NT2/D1 (cell line): ENCODE measurements around the gene ASXL1.

ENCODE experiments used
- SUZ12 ChIP-seq: IDR thresholded peaks from 2 replicates; pipeline ENCODE4 v1.6.1; 2011; ENCODE audit not compliant: insufficient read length, insufficient read depth; ENCODE audit errors: extremely low read depth
- YY1 ChIP-seq: IDR thresholded peaks from 2 replicates; pipeline ENCODE4 v1.6.1; 2011; ENCODE audit not compliant: insufficient read length, insufficient read depth
- ZNF274 ChIP-seq: IDR thresholded peaks from 2 replicates; pipeline ENCODE4 v1.6.1; 2011; ENCODE audit warnings: mild to moderate bottlenecking, low read depth, low read length

DNA sequence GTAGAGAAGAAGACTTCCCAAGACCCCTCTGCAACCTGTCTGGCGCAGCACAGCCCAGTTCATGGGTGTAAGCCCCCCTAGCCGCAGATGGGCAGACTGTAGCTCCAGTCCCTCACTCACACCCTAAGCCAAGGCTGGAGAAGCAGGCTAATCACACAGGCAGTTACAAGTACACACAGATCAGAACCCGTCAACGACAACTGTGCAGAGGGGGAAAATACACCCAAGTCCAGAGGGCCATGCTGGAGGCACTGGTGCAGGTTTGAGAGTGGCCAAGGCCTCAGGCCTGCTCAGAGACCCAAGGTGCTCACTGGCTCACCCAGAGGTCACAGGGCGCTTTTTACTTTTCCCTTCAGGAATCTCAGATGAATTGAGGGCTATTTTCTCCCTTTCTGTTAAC, 120.9 kb downstream of the ASXL1 start:
- TF ChIP-seq YY1, result no peak
- no peak for TF ChIP-seq ZNF274
- TF ChIP-seq SUZ12, result no peak
